Tibial nerve (tissue), 4 donors: Measurements from ENCODE around the gene SHC1.

Source experiments
- CTCF ChIP-seq, 5 experiments: fragments of 200-600 bp in 3 of 5; fragments of 450-650 bp in 2 of 5; sonication (generic) in 3 of 5; IDR thresholded peaks; one replicate each; pipeline ENCODE4 v1.5.1; 2016 to 2019; ENCODE audit warnings: antibody characterized with exemption in 5 of 5, mild to moderate bottlenecking in 3 of 5, moderate library complexity in 2 of 5
- EP300 ChIP-seq, 2 donors: sonication (generic); formaldehyde crosslinking; IDR thresholded peaks; one replicate each; pipeline ENCODE4 v1.6.1; 2017; ENCODE audit warnings: antibody characterized with exemption in 2 of 2, mild to moderate bottlenecking in 1 of 2
- POLR2A ChIP-seq, 2 donors: fragments of 450-650 bp; IDR thresholded peaks; one replicate each; pipeline ENCODE4 v1.6.1; 2017; ENCODE audit warnings: antibody characterized with exemption in 2 of 2, mild to moderate bottlenecking in 2 of 2, moderate library complexity in 2 of 2

- TF ChIP-seq CTCF (IDR thresholded peaks at IDR 0.05) (no peak), POLR2A (IDR thresholded peaks at IDR 0.05) (no peak), EP300 (IDR thresholded peaks at IDR 0.05) (no peak)
Observed at GRCh38 chr1:154962156-154962749, 8.3 kb downstream of the SHC1 start.
